Sigmoid colon (tissue), 7 donors: Measurements from ENCODE around the gene CAGE1. TPM values are rescaled to one million over a fixed set of nuclear protein-coding genes. Genes with fewer than 3 reads are reported as not detected.
"Not testable (repeated sequence)": the region's sequence is repeated elsewhere in the genome, so short reads cannot be mapped to it uniquely, and the experiment has no call there.

Experiments used
- DNase-seq: peaks from one replicate; pipeline ENCODE4 v3.0.0-alpha.2; 2019
- H3K27ac ChIP-seq, 4 donors: fragments of 200-600 bp; sonication (generic); one replicate each; pipeline ENCODE4 v1.5.1; 2016 to 2019; ENCODE audit warnings: mild to moderate bottlenecking in 1 of 4
- H3K27me3 ChIP-seq, 3 donors: fragments of 200-600 bp; sonication (generic); one replicate each; pipeline ENCODE4 v1.5.1; 2019; ENCODE audit warnings: mild to moderate bottlenecking in 1 of 3
- H3K36me3 ChIP-seq, 4 donors: fragments of 200-600 bp; sonication (generic); one replicate each; pipeline ENCODE4 v1.5.1; 2016 to 2019
- H3K4me1 ChIP-seq, 4 donors: fragments of 200-600 bp; sonication (generic); one replicate each; pipeline ENCODE4 v1.5.1; 2017 to 2019
- H3K4me3 ChIP-seq, 4 donors: fragments of 200-600 bp; sonication (generic); one replicate each; pipeline ENCODE4 v1.5.1; 2017 to 2019; ENCODE audit warnings: mild to moderate bottlenecking in 2 of 4, moderate library complexity in 1 of 4
- H3K9me3 ChIP-seq, 4 donors: fragments of 200-600 bp in 3 of 4; sonication (generic) in 3 of 4; one replicate each; pipeline versions ENCODE4 v1.5.1 to v1.6.1; 2013 to 2019
- CTCF ChIP-seq, 4 experiments: fragments of 450-650 bp in 3 of 4; fragments of 200-600 bp in 1 of 4; IDR thresholded peaks; one replicate each; pipeline ENCODE4 v1.5.1; 2016 to 2019; ENCODE audit warnings: antibody characterized with exemption in 4 of 4, mild to moderate bottlenecking in 3 of 4, moderate library complexity in 2 of 4
- EP300 ChIP-seq, 4 donors: sonication (generic); formaldehyde crosslinking; IDR thresholded peaks; one replicate each; pipeline ENCODE4 v1.6.1; 2017; ENCODE audit warnings: antibody characterized with exemption in 4 of 4
- POLR2A ChIP-seq, 2 donors: fragments of 450-650 bp; IDR thresholded peaks; one replicate each; pipeline ENCODE4 v1.6.1; 2016; ENCODE audit warnings: antibody characterized with exemption in 2 of 2, mild to moderate bottlenecking in 2 of 2, moderate library complexity in 2 of 2
- POLR2AphosphoS5 ChIP-seq, 4 donors: sonication (generic); formaldehyde crosslinking; IDR thresholded peaks; one replicate each; pipeline ENCODE4 v1.6.1; 2017; ENCODE audit warnings: antibody characterized with exemption in 4 of 4
- WGBS, 2 donors: extraction: QIAGEN DNeasy Blood & Tissue Kit; methylation state at CpG; one replicate each; pipeline ENCODE4 v1.1.7; 2013; 5-methylcytosine and 5-hydroxymethylcytosine counted together
- intact Hi-C: fragments of 100-400 bp; cut with DNase I; formaldehyde crosslinking; loops from one replicate; pipeline ENCODE4 v1.15.1; 2023
- polyA plus RNA-seq, 3 donors: library from polyadenylated mRNA; stranded (reverse); fragments of 200-250 nt; gene quantifications; one replicate each; pipeline ENCODE4 v1.2.3, GENCODE V29; 2013
- total RNA-seq, 4 donors: library from RNA; depleted of rRNA; stranded (reverse); fragments of >200 nt; gene quantifications; one replicate each; pipeline ENCODE4 v1.1.0, GENCODE V29; 2016
- donor health status: healthy with polysubstance abuse.
- donor health status: Bipolar disorder and iron deficiency.
- donor health status: healthy.

The CAGE1 gene
- total and polyA plus RNA-seq, 7 donors = 0.04 TPM; not detected in 6

DNA sequence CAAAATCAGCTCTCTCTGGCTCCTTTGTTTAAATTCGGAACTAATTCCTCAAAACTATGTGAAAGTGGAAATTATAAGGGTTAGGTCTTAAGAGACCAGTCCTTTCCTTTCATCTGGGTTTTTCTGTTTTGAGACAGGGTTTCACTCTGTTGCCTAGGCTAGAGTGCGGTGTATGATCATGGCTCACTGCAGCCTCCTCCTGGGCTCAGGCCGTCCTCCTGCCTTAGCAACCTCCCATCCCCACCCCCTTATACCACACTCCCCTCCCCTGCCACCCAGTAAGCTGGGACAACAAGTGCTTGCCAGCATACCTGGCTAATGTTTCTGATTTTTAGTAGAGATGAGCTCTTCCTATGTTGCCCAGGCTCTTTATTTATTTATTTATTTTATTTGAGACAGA, 63.8 kb downstream of the CAGE1 start:
- no peak overlapping the region for H3K27ac ChIP-seq
- H3K36me3 ChIP-seq = no peaks in the 10 kb centered on the region
- H3K9me3 ChIP-seq = no peaks in the 10 kb centered on the region
- intact Hi-C loops = no loop called here
- H3K4me3 ChIP-seq = no peak overlapping the region
- no peak for TF ChIP-seq POLR2AphosphoS5 (IDR thresholded peaks at IDR 0.05)
- TF ChIP-seq POLR2A (IDR thresholded peaks at IDR 0.05) = no peak
- H3K27me3 ChIP-seq = no peaks in the 10 kb centered on the region
- no peaks in the 10 kb centered on the region for H3K4me1 ChIP-seq
- 91 to 92% methylated on average over 3 of the region's 3 CpGs for WGBS, 2 donors
- DNase-seq = no peak

DNA sequence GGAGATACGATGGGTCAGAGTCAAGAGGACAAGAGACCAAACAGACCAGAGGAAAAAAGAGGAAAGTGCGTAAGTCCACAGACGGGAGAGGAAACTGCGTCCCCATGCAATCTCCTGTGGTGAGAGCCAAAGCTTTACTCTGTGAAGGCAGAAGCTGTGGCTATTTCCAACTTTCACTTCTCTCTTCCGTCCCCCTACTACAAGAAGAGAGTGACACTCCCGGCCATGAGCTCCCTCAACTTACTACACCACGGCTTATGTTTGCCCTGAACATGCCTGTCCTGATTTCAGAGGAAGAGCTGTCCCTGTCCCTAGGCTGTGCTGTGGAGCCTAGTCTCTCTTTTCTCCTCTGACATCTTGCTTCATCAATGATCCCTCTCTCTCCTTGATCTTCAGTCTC, 65.0 kb downstream of the CAGE1 start:
- WGBS, 2 donors = 46 to 77% methylated on average over 7 of the region's 7 CpGs

GRCh38 chr6:7323074-7323473, 66.5 kb downstream of the CAGE1 start:
- no peaks in the 10 kb centered on the region for H3K4me1 ChIP-seq
- no peaks in the 10 kb centered on the region for H3K36me3 ChIP-seq
- intact Hi-C loops = no loop called here
- no peak overlapping the region for H3K27ac ChIP-seq
- no peaks in the 10 kb centered on the region for H3K27me3 ChIP-seq
- no peak for TF ChIP-seq POLR2AphosphoS5 (IDR thresholded peaks at IDR 0.05)
- TF ChIP-seq POLR2A (IDR thresholded peaks at IDR 0.05) = no peak
- no peak for TF ChIP-seq CTCF (IDR thresholded peaks at IDR 0.05)
- no peak for TF ChIP-seq EP300 (IDR thresholded peaks at IDR 0.05)
- H3K4me3 ChIP-seq = no peak overlapping the region
- H3K9me3 ChIP-seq = no peaks in the 10 kb centered on the region
- no peak for DNase-seq

More for the DNA sequence above, 65.0 kb downstream of the CAGE1 start:
- peak; percentile 63 for DNase-seq
- no peak overlapping the region for H3K27ac ChIP-seq
- no peaks in the 10 kb centered on the region for H3K27me3 ChIP-seq
- no peaks in the 10 kb centered on the region for H3K36me3 ChIP-seq
- no peaks in the 10 kb centered on the region for H3K9me3 ChIP-seq
- no peak for TF ChIP-seq POLR2A (IDR thresholded peaks at IDR 0.05)
- no peak for TF ChIP-seq CTCF (IDR thresholded peaks at IDR 0.05)
- TF ChIP-seq EP300 (IDR thresholded peaks at IDR 0.05) = no peak
- TF ChIP-seq POLR2AphosphoS5 (IDR thresholded peaks at IDR 0.05) = no peak
- H3K4me1 ChIP-seq = no peaks in the 10 kb centered on the region
- intact Hi-C loops = no loop called here
- H3K4me3 ChIP-seq = no peak overlapping the region

DNA sequence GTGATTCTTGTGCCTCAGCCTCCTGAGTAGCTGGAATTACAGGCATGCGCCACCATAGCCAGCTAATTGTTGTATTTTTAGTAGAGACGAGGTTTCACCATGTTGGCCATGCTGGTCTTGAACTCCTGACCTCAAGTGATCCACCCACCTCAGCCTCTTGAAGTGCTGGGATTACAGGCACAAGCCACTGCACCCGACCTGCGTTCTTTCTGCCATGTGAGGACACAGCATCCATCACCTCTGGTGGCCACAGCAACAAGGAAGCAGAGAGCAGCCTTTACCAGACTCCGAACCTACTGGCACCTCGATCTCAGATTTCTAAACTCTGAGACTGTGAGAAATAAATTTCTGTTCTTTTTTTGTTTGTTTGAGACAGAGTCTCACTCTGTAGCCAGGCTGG, 67.7 kb downstream of the CAGE1 start:
- H3K4me1 ChIP-seq, H3K27ac ChIP-seq, DNase-seq, intact Hi-C loops, H3K27me3 ChIP-seq, H3K9me3 ChIP-seq, H3K4me3 ChIP-seq, H3K36me3 ChIP-seq: not testable (repeated sequence)
- 91 to 92% methylated on average over 6 of the region's 6 CpGs for WGBS, 2 donors

DNA sequence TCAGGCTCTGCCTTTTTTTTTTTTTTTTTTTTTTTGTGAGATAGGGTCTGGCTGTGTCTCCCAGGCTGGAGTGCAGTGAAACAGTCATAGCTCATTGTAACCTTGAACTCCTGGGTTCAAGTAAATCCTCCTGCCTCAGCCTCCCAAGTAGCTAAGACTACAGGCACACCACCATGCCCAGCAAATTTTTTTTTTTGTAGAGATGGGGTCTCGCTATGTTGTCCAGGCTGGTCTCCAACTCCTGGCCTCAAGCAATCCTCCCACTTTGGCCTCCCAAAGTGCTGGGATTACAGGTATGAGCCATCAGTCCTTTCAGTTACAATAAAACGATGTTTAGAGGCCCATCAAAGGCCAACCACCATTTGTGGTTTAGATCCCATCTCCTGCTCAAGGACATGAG, 70.1 kb downstream of the CAGE1 start:
- H3K4me3 ChIP-seq, DNase-seq, H3K27me3 ChIP-seq, H3K36me3 ChIP-seq, intact Hi-C loops, H3K4me1 ChIP-seq, H3K9me3 ChIP-seq, H3K27ac ChIP-seq: not testable (repeated sequence)
- WGBS, 2 donors = 94% methylated on average over 2 of the region's 2 CpGs

- intact Hi-C loops = no loop called here
- Histone ChIP-seq H3K9me3 (no peaks in the 10 kb centered on the region), H3K27me3 (no peaks in the 10 kb centered on the region), H3K4me3 (no peak overlapping the region), H3K36me3 (no peaks in the 10 kb centered on the region), H3K27ac (no peak overlapping the region), H3K4me1 (peaks cover 0 to 5% (median 0%) of the 10 kb centered on the region in 4 donors)
- no peak for TF ChIP-seq POLR2AphosphoS5 (IDR thresholded peaks at IDR 0.05)
- TF ChIP-seq CTCF (IDR thresholded peaks at IDR 0.05) = no peak
- 90 to 91% methylated on average over 9 of the region's 9 CpGs for WGBS, 2 donors
- no peak for DNase-seq
Measured at GRCh38 chr6:7317538-7317937, 72.0 kb downstream of the CAGE1 start.
